Stimulated activated CD8-positive, alpha-beta memory T cell treated with anti-CD3 and anti-CD28 coated beads, Interleukin-12 subunit alpha, Interleukin-12 subunit beta, amount 100 ng/mL, for 1 hour (primary cell): Measurements from ENCODE around the gene PJA2.

Experiments used
- DNase-seq: peaks from one replicate; pipeline ENCODE4 v3.0.0-alpha.2; 2020; ENCODE audit warnings: low read depth

PJA2 gene

DNA sequence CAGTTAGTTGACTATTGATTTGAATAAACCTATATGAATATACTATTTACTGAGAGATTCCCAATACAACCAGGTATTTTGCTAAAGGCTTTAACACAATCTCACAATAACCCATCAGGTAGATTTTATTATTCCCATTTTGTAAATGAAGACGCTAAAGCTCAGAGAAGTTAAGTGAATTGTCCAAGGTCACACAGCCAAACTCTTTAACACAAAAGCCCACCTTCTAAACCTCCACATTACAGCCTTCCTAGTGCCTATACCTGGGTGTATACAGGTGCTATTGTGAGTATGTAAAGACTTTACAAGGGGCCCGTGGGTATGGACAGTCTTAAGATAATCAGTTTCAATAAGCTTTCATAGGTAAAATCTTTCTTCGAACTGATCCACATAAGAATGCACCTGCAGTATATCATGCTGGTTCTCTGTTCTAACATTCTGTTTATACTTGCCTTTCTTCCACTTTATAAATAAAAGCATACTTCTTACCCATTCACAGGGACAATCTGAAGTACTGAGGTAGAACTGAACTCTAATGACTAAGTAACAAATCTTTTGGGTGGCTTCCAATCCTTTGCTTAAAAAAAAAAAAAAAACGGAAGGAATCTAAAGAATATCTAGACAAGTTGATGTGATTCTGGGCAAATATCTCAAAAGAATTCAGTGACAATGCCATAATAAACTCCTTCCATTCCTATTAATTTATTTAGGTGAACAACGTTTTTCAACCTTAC is 59.1 kb downstream of the PJA2 start:
- no peak for DNase-seq

DNA sequence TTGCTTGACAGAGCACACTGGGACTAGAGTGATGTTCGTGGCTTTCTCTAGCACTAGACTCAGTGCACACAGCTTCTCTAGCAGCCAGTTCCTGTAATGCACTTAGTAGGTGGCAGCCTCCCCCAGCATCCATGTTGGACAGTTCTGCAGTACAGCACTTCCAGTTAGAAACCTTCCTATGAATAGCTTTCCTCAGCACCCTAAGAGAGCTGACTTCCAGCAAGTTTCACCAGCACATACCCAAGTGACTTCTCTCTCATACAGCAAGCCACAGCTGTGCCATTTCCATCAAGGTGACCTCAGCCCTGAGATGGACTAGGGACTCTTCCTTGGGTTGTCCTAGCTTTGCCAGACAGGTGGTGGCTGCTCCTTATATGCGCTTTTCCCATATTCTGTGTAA is 60.4 kb downstream of the PJA2 start:
- DNase-seq = no peak

DNA sequence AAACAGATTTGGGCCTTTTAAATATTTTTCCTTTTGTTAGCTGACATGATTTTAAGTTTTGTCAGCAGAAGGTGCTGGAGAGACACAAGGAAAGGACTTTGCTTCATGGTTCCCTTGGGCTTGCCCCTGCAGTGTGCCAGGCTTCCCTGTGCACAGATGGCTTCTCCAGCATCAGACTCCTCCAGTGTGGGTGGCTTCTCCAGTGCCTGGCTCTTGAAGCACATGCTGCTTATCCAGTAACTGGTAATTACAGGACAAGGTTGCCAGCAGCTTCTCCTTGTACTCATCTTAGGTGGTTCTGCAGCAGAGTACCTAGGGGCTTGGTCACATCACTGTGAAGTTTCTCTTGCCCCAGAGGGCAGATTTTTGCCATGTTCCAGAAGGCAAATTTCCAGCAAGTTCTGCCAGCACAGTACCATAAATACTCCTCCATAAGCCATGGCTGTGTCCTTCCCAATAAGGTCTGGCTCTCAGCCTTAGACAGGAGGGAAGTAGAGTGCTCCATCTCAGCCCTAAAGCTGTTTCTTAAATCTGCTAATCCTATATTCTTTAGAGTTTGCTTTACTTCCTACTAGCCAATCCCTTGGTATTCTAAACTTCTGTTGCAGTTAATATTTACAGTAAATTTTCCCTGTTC is 62.4 kb downstream of the PJA2 start:
- DNase-seq = no peak

DNA sequence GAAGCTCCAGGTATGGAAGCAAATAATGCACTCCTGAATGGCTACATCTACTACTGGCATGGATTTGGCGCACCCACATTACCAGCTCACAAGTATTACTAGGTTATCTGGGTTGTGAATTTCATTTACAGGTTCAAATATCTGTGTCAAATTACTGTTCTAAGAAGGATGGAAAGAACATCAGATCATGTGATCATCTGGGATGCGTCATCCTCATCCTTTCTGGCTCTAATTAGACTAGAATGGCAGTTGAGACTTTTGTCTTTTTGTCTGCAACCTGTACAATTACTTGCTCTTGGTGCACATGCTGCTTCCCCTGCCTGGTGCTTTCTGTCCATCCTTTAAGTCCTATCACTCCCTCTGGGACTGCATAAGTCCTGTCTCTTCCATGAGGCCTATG is 64.1 kb downstream of the PJA2 start:
- no peak for DNase-seq

DNA sequence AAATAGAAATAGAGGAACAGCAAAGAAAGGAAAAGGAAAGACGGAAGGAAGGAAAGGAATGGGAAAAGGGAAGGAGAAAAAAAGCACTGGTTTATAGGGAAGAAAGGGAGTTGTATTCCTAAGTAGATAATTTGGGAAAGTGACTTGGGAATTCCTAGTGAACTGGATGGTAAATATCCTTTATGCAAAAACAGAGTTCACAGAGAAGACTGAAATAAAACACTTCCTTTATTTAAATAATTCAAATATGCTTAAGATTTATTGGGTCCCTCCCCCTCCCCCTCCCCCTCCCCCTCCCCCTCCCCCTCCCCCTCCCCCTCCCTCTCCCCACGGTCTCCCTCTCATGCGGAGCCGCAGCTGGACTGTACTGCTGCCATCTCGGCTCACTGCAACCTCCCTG is 69.4 kb downstream of the PJA2 start:
- DNase-seq = no peak

DNA sequence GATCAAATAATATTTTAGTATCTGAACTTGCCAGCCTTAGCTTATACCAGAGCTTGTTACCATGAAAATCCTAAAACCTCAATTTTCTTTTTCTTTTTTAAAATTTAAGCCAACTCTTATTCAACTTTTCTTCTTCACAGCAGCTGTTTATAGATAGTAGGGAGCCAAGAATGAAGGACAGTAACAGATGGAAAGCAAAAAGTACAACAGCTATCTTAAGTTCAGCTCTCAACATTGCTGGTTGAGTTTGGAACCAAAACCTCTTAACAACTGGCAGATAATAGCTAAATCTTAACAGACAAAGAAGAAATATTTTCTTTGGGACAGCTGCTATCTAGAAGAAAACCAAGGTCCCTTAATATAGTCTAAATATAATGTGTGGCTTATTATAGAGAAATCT is 74.7 kb downstream of the PJA2 start:
- DNase-seq = no peak

DNA sequence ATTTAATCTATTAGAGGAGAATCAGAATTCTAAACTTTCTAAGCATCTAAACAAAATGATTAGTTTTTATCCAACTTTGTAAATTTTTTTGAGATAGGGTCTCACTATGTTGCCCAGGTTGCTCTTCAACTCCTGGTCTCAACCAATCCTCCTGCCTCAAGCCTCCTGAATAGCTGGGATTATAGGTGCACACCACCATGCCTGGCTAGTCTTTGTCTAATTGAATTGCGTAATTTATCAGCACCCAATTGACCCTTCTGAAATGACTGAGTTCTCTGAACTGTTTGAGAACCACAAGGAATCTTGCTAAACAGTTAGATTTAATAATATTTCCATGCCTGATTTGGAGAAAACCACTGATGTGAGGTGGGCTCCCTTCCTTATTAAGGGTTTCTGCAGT is 75.7 kb downstream of the PJA2 start:
- DNase-seq = no peak

DNA sequence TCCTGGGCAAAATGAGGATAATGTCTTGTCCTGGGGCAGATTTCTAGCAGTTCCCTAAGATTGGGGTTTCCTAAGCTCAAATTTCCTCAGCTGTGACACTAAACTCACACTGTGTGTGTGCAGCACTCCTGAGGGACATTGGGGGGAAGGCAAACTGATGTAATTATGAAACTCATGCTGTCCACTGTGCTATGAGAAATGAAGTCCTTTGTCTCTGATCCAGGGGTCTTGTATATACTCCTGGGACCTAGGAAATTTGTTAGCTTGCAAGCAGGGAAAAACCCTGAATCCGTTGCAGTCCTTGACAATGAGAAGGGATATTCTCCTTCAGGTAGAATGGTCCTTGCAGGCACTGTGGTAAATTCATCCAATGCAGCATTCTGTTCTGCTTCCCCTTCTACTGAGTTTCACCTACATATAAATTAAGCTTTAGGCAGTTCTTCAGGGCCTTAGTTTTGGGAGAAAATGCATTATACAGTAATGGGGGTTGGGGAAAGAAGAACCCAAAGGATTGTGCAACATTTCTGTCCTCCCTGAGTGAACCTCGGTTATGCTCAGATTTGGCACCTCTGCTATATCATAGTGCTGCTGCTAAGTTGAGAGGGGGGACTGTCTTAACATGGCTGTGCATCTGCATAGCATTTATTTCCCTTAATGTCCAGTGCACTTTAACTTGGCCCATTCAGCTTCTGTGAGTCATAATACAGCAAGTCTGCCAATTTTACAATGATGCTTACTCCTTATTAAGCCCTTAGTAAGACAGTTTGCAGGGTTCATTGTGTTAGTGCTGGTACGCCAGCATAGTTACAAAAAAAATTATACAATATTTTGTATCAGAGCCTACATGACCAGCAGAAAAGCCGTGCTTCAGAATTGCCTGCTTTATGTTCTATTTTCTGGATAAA is 80.2 kb downstream of the PJA2 start:
- no peak for DNase-seq

DNA sequence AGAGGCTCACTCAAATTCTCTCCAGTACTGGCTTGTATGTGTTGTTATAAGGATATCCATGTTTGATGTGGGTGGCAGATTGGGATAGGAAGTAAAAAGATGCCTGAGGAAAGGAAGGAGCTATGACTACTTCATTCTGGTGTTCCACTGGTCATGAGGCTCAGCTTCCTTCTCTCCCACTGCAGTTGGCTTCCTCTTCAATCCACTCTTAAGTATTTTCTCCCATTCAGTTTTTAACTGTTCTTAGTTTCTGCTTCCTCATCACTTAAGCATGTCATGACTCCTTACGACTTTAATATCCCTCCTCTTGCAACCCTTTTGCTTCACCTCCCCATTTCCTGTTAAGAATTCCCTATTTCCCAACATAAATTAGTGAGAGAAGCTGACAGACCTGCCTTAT is 81.1 kb downstream of the PJA2 start:
- no peak for DNase-seq

DNA sequence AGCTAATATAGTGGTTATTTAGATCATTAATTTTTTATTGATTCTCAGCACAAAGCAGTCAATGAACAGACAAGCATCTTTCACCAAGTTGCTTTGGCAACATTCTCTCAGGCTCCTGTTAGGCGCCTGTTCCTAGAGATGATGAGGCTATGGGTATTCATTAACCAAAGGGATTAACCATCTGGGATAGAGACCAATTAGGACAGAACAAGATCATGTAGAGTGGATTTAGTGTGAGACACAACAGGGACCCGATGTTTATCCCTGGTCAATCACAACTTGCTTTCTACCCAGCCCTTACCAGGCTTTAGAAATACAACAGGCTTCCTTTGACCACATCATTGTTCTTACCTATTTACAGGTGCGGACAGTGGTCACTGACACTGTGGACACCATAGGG is 82.2 kb downstream of the PJA2 start:
- DNase-seq = no peak

DNA sequence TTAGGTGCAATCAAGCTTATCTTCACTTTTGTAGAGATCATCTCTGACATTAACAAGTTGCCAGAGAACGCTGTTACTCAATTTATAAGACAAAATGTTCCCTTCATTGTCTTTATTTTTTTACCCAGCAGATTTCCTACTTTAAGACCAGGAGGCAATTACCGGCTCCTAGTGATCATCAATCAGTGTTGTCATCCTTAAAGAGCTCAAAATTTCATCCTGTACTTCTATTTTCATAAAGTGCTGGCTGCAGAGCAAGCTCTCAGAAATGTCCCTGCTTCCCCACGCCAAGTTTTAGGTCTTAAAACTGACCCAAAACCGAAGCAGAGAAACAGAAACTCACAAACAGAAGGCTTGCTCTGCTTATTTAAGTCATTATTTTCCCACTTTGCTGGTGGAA is 82.9 kb downstream of the PJA2 start:
- DNase-seq = no peak

DNA sequence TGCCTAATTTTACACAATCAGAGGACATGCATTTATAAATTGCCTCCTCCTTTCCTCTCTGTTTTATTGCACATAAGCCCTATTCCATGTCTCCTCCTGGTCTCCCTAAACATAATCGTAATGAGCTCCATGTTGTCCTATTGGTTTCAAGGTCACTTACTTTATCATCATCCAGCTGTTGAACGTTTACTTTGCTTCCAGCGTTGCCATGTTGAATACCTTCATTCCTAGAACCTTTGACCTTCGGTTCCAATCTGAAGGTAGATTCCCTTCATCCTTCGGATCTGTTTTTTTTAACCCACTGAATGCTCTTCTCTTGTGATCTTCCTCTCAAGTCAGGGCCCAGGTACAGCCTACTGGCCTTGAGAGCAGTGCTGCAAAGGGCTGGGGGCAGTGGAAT is 84.3 kb downstream of the PJA2 start:
- DNase-seq = no peak

DNA sequence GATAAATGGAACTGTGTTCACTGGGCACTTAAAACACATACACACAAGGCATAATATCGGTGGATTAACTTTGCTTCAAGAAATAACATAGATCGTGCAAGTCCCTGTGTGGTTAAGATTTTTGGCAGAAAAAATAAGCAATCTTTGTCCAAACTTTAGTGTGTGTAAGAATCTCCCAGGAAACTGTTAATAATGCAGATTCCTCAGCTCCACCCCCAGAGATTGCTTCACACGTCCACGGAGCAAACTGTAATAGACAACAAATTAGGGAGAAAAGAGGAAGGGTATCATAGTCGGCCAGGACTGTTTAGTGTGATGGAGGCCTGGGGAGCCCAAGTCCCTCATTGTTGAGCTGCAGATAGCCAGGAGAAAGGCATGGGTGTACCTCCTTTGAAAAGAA is 84.8 kb downstream of the PJA2 start:
- DNase-seq = no peak

DNA sequence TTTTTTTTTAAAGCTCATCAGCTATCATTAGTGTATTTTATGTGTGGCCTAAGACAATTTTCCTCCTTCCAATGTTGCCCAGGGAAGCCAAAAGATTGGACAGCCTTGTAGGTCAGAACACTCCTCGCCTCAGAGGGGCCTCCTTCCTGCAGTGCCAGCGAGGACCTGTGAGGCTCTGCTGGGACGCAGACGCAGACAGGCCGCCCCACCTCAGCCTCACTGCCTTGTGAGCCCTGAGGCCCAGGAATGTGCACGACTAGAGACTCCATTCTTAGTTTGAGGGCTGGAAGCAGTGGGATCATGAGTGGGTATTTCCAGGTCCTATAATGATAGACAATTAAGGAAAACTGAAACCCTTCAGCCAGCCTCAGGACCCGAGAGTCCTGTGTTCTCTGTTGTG is 85.4 kb downstream of the PJA2 start:
- no peak for DNase-seq

DNA sequence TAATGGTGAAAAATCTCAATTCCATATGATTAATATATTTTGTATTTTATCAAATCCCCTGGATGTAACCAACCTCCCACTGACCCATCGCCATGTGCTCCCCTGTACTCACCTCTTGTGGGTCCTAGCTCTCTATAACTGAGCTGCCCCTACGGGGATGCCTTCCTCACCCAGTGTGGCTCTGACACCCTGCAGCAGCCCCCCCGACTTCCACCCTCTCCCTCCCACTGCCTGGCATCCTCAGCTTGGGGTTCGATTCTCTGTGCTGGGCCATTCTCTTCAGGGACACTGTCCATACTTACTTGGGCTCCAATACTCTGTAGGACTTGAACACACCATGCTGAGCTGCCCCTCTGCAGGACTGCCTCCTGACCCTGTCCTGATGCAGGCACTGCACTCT is 87.1 kb downstream of the PJA2 start:
- DNase-seq = no peak

DNA sequence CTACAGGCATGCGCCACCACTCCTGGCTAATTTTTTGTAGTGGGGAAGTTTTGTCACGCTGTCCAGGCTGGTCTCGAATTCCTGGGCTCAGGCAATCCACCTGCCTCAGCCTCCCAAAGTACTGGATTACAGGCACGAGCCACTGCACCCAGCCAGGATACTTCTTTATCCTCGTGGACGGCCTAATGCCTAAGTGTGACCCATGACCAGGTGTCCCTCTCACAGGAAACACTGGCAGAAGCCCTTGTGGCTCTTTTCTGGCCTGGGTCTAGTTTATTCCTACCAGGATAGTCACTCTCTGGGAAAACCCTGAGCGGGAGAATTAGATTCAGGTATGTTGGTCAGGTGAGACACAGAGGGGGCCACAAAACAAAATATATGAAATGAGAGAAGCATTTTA is 90.4 kb downstream of the PJA2 start:
- DNase-seq = no peak

DNA sequence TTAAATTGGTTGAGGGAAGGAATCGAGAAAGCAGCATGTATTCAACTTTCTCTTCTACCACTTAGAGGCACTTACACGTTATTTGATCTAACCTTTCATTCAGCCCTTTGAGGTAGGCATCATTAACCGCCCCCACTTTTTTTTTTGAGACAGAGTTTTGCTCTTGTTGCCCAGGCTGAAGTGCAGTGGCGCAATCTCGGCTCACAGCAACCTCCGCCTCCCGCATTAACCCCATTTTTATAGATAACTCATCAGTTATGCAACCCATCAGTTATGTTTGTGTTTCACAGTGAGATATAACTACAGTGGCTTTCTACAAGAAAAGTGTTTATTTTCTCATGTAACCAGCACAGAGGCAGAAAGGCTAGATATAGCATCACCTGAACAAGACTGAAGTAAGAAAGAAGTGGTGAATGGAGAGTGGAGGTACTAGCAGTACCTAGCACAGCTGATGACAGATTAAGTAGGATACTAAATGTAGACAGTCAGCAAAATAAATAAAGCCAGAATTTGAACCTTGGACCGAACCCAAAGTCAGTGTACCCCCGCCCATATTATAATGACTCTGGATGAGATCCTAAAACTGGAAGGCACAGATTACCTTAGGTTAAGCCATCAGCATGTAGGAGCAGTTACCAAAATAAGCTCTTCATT is 91.2 kb downstream of the PJA2 start:
- no peak for DNase-seq

DNA sequence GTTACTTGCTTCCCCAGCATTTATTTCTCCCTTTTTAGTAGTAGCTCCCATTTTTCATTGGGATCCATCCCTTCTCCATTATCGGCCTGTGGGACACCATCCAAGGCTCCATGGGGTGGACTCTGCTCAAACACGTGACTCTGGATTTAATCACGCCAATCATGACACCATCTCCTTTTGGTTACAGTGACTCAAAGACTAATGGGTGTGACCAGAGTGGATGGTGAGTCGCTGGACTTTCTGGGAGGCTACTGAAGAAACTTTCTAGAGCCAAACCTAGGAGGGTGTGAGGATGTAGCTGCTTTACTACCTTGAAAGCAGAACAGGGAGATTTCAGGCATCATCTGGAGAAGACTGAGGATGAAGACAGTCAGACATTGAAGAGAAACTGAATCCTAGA is 93.1 kb downstream of the PJA2 start:
- DNase-seq = no peak

DNA sequence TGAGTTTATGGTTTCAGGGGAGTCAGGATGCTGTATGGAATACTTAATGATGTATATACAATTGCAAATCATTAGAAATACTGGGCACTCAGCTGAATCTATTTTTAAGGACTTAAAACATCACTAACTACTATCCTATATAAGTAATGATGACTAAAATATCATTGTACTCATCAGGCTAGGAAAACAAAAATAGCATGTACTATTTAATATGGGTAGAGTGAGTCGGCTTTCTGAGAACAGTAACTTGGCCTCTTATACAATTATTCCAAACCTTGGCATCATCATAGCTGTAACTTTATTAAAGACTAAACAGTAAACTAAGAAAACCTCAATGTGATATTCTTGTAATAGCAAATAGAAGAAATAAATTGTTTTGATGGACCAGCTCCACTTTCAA is 94.5 kb downstream of the PJA2 start:
- no peak for DNase-seq

DNA sequence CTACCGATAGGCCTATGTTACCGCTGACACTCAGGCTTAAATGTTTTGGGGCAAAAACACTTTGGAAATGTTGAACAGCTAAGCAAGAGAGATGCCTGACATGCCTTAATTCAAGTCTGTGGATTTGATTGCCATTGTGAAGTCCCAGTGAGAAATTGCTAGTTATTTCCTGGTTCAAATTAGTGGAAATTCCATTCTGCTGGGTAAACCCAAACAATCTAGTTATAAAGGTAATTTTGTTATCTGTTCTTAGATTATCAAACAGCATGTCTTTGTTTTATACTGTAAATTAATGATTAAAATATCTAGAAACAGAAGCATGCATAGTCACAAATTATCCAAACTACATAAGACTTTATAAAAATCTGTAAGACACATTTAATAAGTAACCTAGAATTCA is 96.6 kb downstream of the PJA2 start:
- no peak for DNase-seq

DNA sequence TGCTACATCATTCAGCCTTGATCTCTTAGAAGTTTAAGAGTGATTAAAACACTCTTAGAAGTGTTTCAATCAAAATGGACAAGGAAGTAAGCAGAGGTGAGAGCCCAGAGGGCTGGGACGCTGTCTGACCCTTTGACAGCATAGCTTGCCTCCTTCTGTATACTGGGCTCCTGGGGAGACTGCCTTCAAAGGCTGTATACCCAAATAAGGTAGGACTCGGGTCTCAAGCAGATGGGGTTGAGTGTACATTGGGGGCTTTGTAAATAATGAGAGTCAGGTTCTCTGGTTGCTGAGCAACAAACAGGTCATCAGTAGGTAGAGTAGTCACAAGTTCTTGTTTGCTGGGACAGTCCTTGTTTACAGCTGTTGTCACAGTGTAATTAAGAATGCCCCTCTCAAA is 97.1 kb downstream of the PJA2 start:
- DNase-seq = no peak

DNA sequence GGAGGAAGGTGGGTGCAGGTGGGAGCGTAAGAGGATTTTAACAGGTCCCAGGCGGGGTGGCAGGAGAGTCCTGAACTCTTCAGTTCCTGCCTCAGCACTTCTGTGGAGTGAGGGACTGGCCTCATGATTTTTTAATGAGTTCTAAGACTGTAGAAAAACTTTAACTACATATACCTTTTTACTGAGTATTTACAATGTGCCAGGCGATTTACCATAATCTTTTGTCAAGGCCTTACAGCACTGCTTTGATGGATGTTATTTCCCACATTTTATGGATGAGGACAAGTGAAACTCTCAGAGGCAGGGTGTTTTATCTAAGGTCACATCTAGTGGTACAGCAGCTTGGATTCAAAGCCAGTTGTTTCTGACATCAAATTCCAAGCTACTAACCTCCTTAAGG is 99.5 kb downstream of the PJA2 start:
- DNase-seq = no peak
